Measurements from ENCODE around the gene PPP1R14C.
"Not testable (repeated sequence)": the region's sequence is repeated elsewhere in the genome, so short reads cannot be mapped to it uniquely, and the experiment has no call there.

PPP1R14C gene

GRCh38 chr6:150228072-150228733, 85.4 kb downstream of the PPP1R14C start:
- no peak for DNase-seq

GRCh38 chr6:150229436-150230163, 86.8 kb downstream of the PPP1R14C start:
- no peak for DNase-seq

- DNase-seq, result no peak
Measured at GRCh38 chr6:150230164-150230561, 87.3 kb downstream of the PPP1R14C start.

GRCh38 chr6:150230832-150231524, 88.1 kb downstream of the PPP1R14C start:
- DNase-seq, result no peak

- DNase-seq, result no peak
Measured at GRCh38 chr6:150231525-150231850, 88.6 kb downstream of the PPP1R14C start.

- no peak for DNase-seq
Measured at GRCh38 chr6:150233843-150234269, 91.0 kb downstream of the PPP1R14C start.

- DNase-seq, result no peak
Measured at GRCh38 chr6:150235218-150235617, 92.4 kb downstream of the PPP1R14C start.

GRCh38 chr6:150236114-150236513, 93.3 kb downstream of the PPP1R14C start:
- DNase-seq, result no peak

GRCh38 chr6:150236544-150236943, 93.7 kb downstream of the PPP1R14C start:
- DNase-seq, result no peak

GRCh38 chr6:150237626-150238025, 94.8 kb downstream of the PPP1R14C start:
- no peak for DNase-seq

GRCh38 chr6:150238336-150238741, 95.5 kb downstream of the PPP1R14C start:
- no peak for DNase-seq

GRCh38 chr6:150238846-150239407, 96.1 kb downstream of the PPP1R14C start:
- DNase-seq, result no peak

GRCh38 chr6:150241756-150242155, 98.9 kb downstream of the PPP1R14C start:
- not testable (repeated sequence) for DNase-seq

- DNase-seq, result no peak
Measured at GRCh38 chr6:150243620-150244314, 100.9 kb downstream of the PPP1R14C start.

GRCh38 chr6:150245148-150245935, 102.5 kb downstream of the PPP1R14C start:
- no peak for DNase-seq

GRCh38 chr6:150247803-150248202, 105.0 kb downstream of the PPP1R14C start:
- no peak for DNase-seq

GRCh38 chr6:150248300-150248699, 105.5 kb downstream of the PPP1R14C start:
- no peak for DNase-seq

GRCh38 chr6:150249261-150249660, 106.4 kb downstream of the PPP1R14C start:
- no peak for DNase-seq

- no peak for DNase-seq
Measured at GRCh38 chr6:150250826-150251225, 108.0 kb downstream of the PPP1R14C start.

GRCh38 chr6:150251566-150252186, 108.8 kb downstream of the PPP1R14C start:
- DNase-seq, result no peak

- DNase-seq, result no peak
Measured at GRCh38 chr6:150252714-150253444, 110.0 kb downstream of the PPP1R14C start.

All from NCI-H446 treated with DMSO at 0.1 percent for 48 hours (cell line).